Nephron (organoid): ENCODE data around the gene FAM187B.

ENCODE experiments used
- H3K27ac Mint-ChIP-seq, 3 experiments: 2 replicates each; pipeline ENCODE4 v1.8.0; 2020; ENCODE audit warnings: mixed read lengths in 3 of 3, mild to moderate bottlenecking in 2 of 3, moderate library complexity in 1 of 3
- H3K27me3 Mint-ChIP-seq: 2 replicates; pipeline ENCODE4 v1.8.0; 2021; ENCODE audit warnings: low read depth, mild to moderate bottlenecking, moderate library complexity, mixed read lengths
- H3K36me3 Mint-ChIP-seq: 2 replicates; pipeline ENCODE4 v1.8.0; 2020; ENCODE audit warnings: low read depth, mixed read lengths
- H3K4me1 Mint-ChIP-seq: 2 replicates; pipeline ENCODE4 v1.8.0; 2020; ENCODE audit warnings: mixed read lengths
- H3K4me3 Mint-ChIP-seq, 3 experiments: 2 replicates each; pipeline ENCODE4 v1.8.0; 2020; ENCODE audit warnings: mild to moderate bottlenecking in 3 of 3, mixed read lengths in 3 of 3, moderate library complexity in 2 of 3
- H3K9me3 Mint-ChIP-seq: 2 replicates; pipeline ENCODE4 v1.8.0; 2020; ENCODE audit warnings: mixed read lengths
- TF ChIP-seq, protein P1 (sequence below), 3 experiments: fragments of 200-600 bp; sonication (generic); IDR thresholded peaks; one replicate each; pipeline ENCODE4 v1.5.0; 2021; ENCODE audit warnings: antibody characterized with exemption in 3 of 3; ENCODE audit not compliant: unreplicated experiment in 3 of 3

Gene FAM187B

DNA sequence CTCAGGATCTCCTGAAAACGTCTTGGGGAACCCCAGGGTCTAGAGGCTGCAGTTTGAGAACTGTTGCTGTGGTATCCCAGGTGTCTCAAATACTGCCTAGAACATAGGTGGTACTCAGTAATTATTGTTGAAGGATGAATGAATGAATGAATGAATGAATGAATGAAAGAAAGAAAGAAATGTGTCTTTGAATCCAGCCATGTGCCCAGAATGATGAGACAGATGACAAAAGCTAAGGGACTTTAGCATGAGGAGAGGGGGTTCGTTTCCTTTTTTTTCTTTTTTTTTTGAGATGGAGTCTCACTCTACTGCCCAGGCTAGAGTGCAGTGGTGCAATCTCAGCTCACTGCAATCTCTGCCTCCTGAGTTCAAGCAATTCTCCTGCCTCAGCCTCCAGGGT, 28.0 kb upstream of the FAM187B start:
- peaks cover 5% of the 10 kb centered on the region for H3K4me1 Mint-ChIP-seq
- no peak overlapping the region for H3K4me3 Mint-ChIP-seq
- H3K27ac Mint-ChIP-seq: no peak overlapping the region
- no peaks in the 10 kb centered on the region for H3K9me3 Mint-ChIP-seq
- peaks cover 19% of the 10 kb centered on the region for H3K36me3 Mint-ChIP-seq
- TF ChIP-seq, protein P1, sequence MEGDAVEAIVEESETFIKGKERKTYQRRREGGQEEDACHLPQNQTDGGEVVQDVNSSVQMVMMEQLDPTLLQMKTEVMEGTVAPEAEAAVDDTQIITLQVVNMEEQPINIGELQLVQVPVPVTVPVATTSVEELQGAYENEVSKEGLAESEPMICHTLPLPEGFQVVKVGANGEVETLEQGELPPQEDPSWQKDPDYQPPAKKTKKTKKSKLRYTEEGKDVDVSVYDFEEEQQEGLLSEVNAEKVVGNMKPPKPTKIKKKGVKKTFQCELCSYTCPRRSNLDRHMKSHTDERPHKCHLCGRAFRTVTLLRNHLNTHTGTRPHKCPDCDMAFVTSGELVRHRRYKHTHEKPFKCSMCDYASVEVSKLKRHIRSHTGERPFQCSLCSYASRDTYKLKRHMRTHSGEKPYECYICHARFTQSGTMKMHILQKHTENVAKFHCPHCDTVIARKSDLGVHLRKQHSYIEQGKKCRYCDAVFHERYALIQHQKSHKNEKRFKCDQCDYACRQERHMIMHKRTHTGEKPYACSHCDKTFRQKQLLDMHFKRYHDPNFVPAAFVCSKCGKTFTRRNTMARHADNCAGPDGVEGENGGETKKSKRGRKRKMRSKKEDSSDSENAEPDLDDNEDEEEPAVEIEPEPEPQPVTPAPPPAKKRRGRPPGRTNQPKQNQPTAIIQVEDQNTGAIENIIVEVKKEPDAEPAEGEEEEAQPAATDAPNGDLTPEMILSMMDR (IDR thresholded peaks at IDR 0.05; ENCODE audit: unreplicated experiment in 3 of 3): no peak
- H3K27me3 Mint-ChIP-seq: peaks cover 11% of the 10 kb centered on the region

DNA sequence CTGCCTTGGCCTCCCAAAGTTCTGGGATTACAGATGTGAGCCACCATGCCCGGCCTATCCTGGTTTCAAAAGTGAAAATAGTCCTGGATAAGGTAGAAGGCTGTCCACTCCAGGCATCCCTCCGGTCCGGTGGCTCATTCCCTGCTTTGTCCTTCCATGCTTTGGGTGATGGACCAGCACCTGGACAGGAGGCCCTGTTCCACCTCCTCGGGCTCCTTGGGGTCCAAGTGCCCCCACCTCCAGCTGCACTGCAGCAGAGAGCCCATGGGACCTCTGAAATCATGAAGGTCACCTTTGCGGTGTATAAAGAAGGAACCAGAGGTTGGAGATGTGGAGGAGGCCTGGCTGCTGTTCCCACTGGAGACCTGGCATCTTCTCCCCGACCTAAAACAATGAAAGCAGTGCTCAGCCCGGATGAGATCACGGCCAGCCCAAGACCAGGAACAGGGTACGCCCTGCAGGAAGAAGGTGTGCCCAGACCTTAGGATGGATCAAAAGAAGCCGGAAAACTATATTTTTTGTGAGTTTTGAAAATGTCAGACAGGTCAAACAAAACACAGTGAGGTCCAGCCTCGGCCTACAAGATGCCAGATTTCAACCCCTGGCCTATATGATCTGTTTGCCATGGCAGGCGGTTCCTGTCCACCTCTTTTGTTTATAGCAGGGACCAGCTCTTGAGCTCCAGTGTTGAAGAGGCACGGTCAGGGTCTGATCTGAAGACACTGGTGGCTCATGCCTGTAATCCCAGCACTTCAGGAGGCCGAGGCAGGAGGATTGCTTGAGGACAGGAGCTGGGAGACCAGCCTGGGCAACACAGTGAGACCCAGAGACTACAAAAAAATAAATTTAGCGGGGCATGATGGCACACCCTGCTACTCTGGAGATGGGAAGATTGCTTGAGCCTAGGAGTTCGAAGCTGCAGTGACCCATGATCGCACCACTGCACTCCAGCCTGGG, 26.1 kb upstream of the FAM187B start:
- Mint-ChIP-seq H3K27ac (no peak overlapping the region), H3K4me3 (no peak overlapping the region), H3K36me3 (peaks cover 23% of the 10 kb centered on the region), H3K4me1 (no peaks in the 10 kb centered on the region), H3K9me3 (no peaks in the 10 kb centered on the region), H3K27me3 (peaks cover 31% of the 10 kb centered on the region)
- TF ChIP-seq, protein P1 (IDR thresholded peaks at IDR 0.05; ENCODE audit: unreplicated experiment in 3 of 3): no peak

- Mint-ChIP-seq H3K4me3 (no peak overlapping the region), H3K27me3 (peaks cover 41% of the 10 kb centered on the region), H3K27ac (no peak overlapping the region), H3K4me1 (no peaks in the 10 kb centered on the region), H3K36me3 (peaks cover 23% of the 10 kb centered on the region), H3K9me3 (no peaks in the 10 kb centered on the region)
- TF ChIP-seq, protein P1 (IDR thresholded peaks at IDR 0.05; ENCODE audit: unreplicated experiment in 3 of 3): no peak
Measured at GRCh38 chr19:35253316-35254286, 25.1 kb upstream of the FAM187B start.

GRCh38 chr19:35251456-35251855, 22.9 kb upstream of the FAM187B start:
- H3K27me3 Mint-ChIP-seq: peaks cover 63% of the 10 kb centered on the region
- H3K9me3 Mint-ChIP-seq: peaks cover 2% of the 10 kb centered on the region
- H3K4me1 Mint-ChIP-seq: no peaks in the 10 kb centered on the region
- no peak overlapping the region for H3K27ac Mint-ChIP-seq
- peaks cover 23% of the 10 kb centered on the region for H3K36me3 Mint-ChIP-seq
- TF ChIP-seq, protein P1 (IDR thresholded peaks at IDR 0.05; ENCODE audit: unreplicated experiment in 3 of 3): no peak
- H3K4me3 Mint-ChIP-seq: no peak overlapping the region

- TF ChIP-seq, protein P1 (IDR thresholded peaks at IDR 0.05; ENCODE audit: unreplicated experiment in 3 of 3): no peak
- H3K9me3 Mint-ChIP-seq: peaks cover 6% of the 10 kb centered on the region
- H3K36me3 Mint-ChIP-seq: peaks cover 16% of the 10 kb centered on the region
- peaks cover 72% of the 10 kb centered on the region for H3K27me3 Mint-ChIP-seq
- peak overlapping the region; percentile 88 to 92 (median 89) for H3K4me3 Mint-ChIP-seq
- H3K4me1 Mint-ChIP-seq: no peaks in the 10 kb centered on the region
- H3K27ac Mint-ChIP-seq: peak overlapping the region in 2 of 3 experiments; percentile 100
Measured at GRCh38 chr19:35249848-35250711, 21.5 kb upstream of the FAM187B start.
